Measurements from ENCODE around the gene DGKZ.

GRCh38 chr11:46352063-46352841 is 5.0 kb downstream of the DGKZ start:
- TF ChIP-seq, protein P1, sequence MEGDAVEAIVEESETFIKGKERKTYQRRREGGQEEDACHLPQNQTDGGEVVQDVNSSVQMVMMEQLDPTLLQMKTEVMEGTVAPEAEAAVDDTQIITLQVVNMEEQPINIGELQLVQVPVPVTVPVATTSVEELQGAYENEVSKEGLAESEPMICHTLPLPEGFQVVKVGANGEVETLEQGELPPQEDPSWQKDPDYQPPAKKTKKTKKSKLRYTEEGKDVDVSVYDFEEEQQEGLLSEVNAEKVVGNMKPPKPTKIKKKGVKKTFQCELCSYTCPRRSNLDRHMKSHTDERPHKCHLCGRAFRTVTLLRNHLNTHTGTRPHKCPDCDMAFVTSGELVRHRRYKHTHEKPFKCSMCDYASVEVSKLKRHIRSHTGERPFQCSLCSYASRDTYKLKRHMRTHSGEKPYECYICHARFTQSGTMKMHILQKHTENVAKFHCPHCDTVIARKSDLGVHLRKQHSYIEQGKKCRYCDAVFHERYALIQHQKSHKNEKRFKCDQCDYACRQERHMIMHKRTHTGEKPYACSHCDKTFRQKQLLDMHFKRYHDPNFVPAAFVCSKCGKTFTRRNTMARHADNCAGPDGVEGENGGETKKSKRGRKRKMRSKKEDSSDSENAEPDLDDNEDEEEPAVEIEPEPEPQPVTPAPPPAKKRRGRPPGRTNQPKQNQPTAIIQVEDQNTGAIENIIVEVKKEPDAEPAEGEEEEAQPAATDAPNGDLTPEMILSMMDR (IDR thresholded peaks at IDR 0.05): peak; percentile 76 to 92 (median 79)
- TF ChIP-seq POLR2A (IDR thresholded peaks at IDR 0.05) (no peak), POLR2AphosphoS5 (IDR thresholded peaks at IDR 0.05) (peak in 2 of 3 donors; percentile 17 to 51)
